GM19239 (cell line): ENCODE results near the gene DAAM2.

Experiments
- DNase-seq: peaks from one replicate; pipeline ENCODE4 v3.0.0; 2011; ENCODE audit warnings: low spot score; ENCODE audit not compliant: insufficient read length
- FAIRE-seq: peaks from 2 replicates; lab custom pipeline; 2011; peaks lifted over from hg19 to GRCh38; lab: Jason Lieb, UNC

Gene DAAM2

GRCh38 chr6:39786649-39787048 is 5.5 kb upstream of the DAAM2 start:
- DNase-seq (no peak), FAIRE-seq (no peak)

DNA sequence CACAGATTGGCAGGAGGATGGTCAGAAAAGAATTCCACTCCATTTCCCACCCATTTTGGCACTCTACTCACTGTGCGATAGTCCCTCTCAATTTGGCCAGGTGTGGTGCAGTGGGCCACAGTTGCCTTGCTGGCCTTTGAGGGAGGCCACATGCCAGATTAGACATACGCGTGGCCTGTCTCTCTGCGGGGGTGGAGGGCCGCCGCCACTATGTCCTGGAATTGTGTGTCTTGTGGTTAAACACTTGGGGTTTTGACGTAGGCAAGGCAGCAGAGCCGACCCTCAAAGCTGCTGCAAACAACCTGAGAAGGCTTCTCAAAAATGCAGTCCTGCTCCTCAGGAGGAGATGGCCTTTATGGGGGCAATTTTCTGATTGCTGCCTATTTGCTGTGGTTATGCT is 4.9 kb upstream of the DAAM2 start:
- FAIRE-seq: no peak
- no peak for DNase-seq

GRCh38 chr6:39790772-39791171 is 1.4 kb upstream of the DAAM2 start:
- FAIRE-seq (no peak), DNase-seq (no peak)

GRCh38 chr6:39791311-39791710 is 865 bp upstream of the DAAM2 start:
- DNase-seq: no peak
- FAIRE-seq: no peak

DNA sequence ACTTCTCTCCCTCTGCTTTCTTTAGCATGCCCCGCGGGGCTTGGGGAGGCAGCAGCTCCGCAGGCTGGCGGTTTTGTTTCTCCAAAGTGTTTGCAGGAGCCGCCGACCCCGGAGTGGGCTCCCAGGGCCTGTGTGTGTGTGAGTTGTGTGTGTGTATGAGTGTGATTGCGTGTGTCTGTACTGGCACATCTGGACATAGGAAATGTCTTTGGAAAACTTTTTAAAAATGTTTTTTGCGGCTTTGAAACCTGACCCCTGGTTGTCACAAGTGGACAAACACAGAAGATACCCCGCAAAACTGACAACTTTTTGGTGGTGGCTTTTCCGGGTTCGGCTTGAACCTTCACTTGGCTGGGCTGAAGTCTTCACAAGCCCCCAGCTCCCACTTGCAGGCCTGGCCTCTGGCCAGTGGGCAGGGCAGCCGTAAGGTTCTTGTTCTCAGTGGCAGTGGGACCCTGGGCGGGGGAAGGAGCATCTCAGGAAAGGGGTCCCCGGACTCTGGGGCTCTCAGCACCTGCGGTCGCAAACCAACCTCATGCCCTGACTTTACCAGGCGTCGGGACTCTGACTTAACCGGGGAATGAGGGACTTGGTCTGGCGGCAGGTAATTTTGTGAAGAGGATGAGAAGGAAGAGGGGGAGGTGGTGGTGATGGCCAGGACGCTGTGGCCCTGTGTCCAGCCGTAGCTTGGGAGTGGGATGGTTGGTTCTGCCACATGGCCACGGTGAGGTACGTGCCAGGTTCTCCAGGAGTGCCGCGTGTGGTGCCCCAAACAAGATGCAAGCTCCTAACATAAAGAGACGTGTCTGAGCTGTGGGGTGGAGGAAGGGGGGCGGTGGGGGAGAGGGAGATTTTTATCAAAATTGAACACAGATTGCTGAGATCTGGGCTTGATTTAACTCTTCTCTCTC is 619 bp downstream of the DAAM2 start:
- DNase-seq: no peak
- no peak for FAIRE-seq

- FAIRE-seq (no peak), DNase-seq (no peak)
Measured at GRCh38 chr6:39793516-39793915, 1.3 kb downstream of the DAAM2 start.

- DNase-seq (no peak), FAIRE-seq (no peak)
Measured at GRCh38 chr6:39794231-39794630, 2.1 kb downstream of the DAAM2 start.

- FAIRE-seq (no peak), DNase-seq (no peak)
Measured at GRCh38 chr6:39797751-39798150, 5.6 kb downstream of the DAAM2 start.

DNA sequence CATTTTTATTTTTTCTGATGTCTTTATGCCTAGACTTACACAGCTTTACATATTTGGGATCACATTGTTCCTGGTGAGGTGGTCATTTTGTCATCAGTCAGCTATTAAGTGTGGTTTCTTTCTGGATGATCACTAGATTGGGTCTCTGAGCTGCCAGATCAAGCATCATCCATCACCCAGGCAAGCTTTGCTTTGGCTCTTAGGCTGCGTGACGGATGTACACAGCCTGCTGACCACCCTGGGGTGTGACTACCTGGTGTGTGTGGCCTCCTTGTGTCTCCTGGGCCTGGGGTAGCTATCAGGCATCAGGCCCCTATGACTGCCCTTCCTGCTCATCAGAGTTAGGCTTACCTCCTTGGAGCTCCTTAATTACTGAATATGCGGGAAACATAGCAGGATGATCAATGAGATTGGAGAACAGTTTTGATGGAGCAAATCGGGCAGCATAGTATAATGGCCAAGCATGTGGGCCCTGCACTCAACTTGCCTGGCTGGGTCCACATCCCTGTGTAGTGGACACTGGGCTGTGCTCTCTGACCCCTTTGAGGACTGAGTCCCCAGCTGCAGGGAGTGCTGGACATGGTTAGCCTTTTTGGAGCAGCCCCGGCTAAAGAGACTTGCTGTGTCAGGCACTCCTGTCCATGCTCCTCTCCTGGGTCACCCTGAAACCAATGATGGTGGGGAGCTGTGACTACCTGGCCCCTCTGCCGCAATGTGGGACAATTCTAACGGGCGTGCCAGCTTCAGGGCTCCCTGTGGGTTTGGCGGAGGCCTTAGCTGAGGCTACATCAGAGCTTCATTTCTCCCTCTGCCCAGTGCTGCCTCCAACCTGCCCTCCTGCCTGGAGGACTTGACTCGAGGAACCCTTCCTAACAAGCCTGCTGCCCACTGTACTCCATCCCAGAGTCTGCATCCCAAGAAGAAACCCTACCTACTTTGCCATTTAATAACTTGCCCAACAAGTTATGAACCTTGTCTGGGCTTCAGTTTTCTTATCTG is 8.2 kb downstream of the DAAM2 start:
- DNase-seq: no peak

GRCh38 chr6:39801456-39802251 is 9.5 kb downstream of the DAAM2 start:
- no peak for FAIRE-seq
- no peak for DNase-seq

More for the DNA sequence above, 8.2 kb downstream of the DAAM2 start:
- no peak for FAIRE-seq

- DNase-seq (no peak), FAIRE-seq (no peak)
Measured at GRCh38 chr6:39803872-39804271, 11.7 kb downstream of the DAAM2 start.

DNA sequence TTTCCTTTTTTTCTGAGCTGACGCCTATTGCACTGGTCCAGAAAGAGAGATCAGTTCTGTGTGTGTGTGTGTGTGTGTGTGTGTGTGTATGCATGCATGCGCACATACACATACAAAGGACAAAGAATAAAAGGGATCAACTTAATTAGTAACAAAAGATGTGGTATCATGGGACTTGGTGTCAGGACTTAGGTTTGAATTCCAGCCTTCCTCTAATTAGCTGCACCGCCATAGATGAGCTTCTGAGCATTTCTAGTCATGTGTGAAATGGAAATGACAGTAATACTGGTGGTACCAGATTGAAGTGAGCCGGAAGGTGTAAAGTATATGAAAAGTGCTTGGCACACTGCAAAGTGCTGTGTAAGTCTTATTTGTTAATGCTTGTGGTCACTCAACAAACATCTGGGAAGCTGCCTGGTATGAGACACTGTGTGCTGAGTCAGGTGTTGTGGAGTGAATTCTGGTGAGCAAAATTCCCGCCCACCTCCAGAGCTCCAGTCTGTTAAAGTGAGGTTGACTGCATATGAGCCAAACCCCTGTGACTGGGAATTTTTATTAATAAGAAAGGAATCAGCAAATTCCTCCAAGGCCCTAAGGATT is 12.4 kb downstream of the DAAM2 start:
- FAIRE-seq (no peak), DNase-seq (no peak)

DNA sequence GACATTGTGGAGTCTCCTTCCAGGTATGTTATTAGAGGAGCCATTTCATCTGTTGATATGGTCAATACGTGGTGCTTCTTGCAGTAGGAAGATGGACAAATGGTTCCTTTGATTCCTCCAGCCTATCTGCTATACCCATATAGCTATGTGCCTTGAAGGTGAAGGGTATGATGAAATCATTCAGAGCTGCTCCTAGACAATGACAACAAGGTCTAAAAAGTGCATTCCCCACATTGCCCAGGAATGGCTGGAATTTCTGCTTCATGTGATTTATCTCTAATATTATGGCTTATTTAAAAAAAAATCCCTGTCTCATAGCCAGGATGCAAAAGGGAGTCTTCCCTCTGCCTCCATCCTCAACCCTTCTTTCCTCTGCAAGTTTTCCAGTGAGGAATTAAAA is 14.1 kb downstream of the DAAM2 start:
- FAIRE-seq: no peak
- no peak for DNase-seq

- no peak for DNase-seq
Measured at GRCh38 chr6:39808346-39808745, 16.2 kb downstream of the DAAM2 start.

DNA sequence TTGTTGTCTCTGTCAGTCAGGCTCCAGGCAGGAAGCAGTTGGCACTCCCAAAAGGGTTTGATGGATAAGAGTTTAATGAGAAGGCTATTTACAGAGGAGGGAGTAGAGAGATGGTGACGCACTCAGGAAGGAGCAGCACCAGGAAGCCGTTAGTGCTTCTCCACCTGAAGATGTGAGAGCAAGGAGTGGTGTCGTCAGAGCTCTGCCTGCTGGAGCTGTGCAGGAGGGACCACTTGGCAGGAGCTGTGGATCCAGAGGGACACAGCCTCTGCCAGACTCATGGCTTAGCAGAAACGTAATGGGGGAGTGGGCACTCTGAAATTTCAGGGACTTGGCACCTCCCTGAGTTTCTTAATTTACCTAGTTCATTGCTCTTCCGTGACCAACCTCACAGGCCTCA is 16.8 kb downstream of the DAAM2 start:
- no peak for FAIRE-seq
- DNase-seq: no peak

More at GRCh38 chr6:39808346-39808745, 16.2 kb downstream of the DAAM2 start:
- FAIRE-seq: no peak

- no peak for FAIRE-seq
- no peak for DNase-seq
Measured at GRCh38 chr6:39811835-39812345, 19.7 kb downstream of the DAAM2 start.

- FAIRE-seq: no peak
Measured at GRCh38 chr6:39812496-39812852, 20.3 kb downstream of the DAAM2 start.

DNA sequence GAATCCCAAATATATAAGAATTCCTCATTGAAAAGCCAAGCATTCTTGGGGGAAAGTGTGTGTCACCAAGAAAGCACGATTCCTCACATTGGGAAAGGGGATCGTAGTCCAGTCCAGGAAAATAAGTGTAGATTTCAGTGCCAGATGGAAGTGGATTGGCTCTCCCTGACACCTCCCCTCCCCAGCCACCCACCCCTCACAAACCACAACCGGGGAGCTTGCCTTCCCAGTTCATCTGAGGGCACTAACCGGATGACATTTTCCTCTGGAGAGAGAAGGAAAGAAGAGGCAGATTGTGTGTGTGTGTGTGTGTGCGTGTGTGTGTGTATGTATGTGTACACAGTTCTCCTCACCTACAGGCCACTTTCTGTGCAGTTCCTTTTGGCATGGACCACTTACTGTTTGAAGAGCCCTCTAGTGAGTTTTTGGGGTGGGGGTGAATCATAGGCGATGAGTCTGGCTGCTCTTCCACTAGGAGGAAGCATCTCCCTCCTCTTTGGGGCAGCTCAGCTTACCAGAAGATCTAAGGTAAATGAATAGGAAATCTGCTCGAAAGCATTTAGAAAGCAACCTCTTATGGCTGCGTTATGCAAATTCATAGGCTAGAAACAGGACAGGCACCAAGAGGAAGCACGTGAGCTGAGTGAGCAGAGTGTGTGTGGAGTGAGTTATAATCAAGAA is 20.8 kb downstream of the DAAM2 start:
- peak; percentile 97 for FAIRE-seq
- DNase-seq: peak; percentile 52

More at GRCh38 chr6:39812496-39812852, 20.3 kb downstream of the DAAM2 start:
- DNase-seq: no peak

DNA sequence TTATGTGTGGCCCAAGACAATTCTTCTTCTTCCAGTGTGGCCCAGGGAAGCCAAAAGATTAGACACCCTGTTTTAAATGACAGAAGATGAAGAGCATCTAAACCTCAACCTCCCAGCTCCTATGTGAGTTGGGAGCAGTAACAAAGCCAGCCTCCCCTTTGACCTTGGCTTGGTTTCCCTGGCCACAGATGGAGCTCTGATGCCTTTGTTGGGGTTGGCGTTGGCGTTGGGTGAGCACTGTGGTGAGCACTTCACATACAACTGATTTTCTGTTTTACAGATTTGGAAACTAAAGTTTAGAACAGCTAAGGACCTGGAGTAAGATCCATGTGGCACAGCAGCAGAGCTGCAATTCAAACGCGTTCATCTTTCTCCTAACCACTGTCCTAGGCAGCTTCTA is 22.1 kb downstream of the DAAM2 start:
- FAIRE-seq: no peak
- no peak for DNase-seq
